Amygdala (tissue), 56 donors: ENCODE data around the gene PHC1.
"Not testable (repeated sequence)": the region's sequence is repeated elsewhere in the genome, so short reads cannot be mapped to it uniquely, and the experiment has no call there.

Experiments
- DNase-seq, 56 donors: peaks; one replicate each; lab custom pipeline; 2025; lab: John Stamatoyannopoulos, UW

Gene PHC1

DNA sequence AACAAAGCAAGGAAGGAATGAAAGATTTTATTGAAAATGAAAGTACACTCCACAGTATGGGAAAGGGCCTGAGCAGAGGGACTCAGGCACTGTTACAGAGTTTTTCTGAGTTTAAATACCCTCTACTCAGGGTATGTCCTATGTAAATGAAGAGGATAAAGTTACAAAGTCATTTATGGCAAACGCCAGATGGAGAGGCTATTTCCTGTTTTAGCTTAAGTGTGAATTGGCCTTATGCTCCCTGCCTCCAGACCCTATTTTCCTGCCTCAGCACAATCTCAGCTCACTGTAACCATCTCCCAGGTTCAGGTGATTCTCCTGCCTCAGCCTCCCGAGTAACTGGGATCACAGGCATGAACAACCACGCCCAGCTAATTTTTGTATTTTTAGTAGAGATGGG lies 6.8 kb upstream of the PHC1 start:
- no peak for DNase-seq

DNA sequence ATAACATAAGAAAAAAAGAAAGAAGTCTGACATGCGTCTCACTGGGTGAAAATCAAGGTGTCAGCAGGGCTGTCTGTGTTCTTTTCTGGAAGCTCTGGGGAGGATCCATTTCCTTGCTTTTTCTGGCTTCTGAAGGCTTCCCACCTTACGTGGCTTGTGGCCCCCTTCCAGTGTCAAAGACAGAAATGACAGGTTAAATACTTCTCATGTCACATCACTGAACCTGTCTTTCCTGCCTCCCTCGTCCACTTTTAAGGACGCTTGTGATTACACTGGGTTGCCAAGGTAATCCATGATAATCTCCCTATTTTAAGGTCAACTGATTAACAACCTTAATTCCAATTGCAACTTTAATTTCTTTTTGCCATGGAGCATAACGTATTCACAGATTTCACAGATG lies 4.6 kb upstream of the PHC1 start:
- no peak for DNase-seq

DNA sequence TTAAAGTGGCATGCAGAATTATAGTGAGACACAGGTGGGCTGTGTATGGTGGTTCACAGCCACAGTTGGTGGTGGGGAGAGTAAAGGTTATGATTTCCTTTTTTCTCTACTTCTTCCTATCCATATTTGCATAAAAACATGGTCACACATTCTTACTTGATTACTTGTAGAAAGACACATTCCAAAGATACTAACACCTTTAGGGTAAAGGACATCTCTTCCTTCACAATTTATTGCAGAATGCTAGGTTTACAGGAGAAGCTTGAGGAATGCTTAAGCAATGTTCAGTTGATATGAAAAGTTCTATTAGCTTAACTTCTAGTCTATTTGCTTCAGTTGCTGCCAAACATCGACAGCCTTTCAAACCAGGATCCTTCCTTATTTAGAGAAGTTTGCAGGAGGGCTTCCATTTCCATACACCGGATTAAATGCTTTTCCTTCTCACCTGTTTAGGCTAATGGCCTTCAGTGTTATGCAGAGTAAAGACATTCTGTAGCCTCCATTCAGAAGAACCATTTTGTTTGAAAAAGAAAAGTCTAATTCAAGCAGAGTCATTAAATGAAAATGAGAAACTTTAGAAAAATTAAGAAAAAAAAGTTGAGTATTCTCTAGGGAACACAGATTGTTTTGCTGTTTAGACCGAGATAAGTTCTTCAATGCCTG lies 2.6 kb upstream of the PHC1 start:
- DNase-seq = no peak

DNA sequence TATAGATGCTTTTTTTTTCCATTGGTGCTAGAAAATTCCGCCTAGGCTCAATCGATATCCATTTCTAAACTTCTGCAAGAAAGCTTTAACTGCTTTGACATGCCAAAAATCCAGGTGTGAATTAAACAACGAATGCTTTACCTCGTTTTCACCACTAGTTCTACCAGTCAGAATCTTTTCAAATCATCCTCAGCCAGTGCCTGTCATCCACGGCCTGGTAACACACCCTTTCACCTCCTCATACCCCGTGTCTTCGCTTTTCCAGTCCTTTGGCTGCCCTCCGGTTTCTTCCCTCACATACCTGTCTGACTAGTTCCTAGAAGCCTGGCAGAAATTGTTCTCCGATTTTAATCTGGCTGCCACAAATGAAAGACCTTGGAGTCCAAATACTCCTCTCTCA lies 1.4 kb upstream of the PHC1 start:
- no peak for DNase-seq

DNA sequence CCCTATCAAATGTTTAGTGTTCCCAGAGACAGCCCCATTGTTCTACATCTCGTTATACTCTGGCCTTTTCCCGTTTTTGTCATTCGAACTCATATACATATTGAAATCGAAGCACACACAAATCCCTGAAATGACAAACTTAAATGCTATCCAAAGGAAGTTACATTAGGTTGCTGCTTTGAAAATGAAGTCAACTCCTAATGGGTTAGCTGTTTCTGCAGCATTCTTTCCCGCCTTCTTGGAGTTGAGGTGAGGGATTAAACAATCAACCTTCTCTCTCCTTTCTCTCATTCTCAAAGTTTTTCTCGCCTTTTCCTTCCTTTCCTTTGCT lies 642 bp upstream of the PHC1 start:
- no peak for DNase-seq

DNA sequence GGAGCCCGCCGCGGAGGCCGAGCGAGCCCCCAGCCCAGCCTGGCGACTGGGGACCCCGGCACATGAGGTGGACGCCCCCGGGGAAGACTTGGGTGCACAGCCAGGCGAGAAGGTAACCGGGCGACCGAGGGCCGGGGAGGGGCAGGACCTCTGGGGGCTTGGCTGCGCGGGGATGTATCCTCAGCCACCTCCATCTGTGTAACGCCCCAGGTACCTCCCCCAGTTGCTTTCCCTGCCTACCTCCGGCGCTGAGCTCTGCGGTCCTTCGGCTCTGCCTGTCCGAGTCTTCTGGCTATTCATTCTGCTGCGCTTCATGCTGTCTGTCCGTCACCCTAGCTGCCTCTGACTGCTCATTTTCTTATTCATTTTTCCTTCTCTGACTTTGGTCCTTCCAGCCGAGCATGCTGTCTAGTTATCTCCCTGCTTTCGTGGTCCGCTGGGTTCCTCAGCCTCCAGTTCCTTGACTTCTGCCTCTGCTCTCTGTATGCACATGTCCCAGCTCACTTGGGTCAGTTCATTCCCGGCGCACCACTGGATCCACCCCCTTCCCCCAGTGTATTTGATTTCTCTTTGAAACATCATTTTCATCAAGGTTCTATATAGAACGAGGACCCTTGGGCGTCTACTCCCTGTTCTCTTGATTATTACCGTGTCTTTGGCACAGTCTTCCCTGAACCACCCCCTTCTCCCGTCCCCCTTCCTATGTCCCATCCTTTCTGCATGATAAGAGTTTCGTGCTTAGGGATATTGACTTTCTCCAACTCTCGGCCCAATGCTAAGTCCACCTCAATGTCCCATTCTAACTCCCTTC lies 612 bp downstream of the PHC1 start:
- DNase-seq = peak in 40 of 56 donors; percentile 3 to 63 (median 22)

DNA sequence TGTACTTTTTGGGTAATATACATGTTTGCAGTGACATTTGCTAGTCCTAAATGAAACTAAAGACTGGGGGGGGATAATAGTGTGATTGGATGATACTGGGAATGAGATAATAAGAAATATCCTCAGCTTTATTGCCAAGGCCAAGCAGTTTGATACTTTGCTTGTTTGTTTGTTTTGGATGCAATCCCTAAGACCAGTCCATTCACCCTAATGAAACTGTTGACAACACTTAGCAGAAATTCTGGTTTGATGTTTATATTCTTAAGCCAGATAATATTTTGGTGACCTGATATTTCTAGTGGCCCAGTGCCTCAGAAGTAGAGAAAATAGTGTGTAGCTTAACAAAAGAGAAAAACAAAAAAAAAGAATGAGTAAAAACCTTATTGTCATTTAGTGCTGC lies 1.8 kb downstream of the PHC1 start:
- DNase-seq = no peak

DNA sequence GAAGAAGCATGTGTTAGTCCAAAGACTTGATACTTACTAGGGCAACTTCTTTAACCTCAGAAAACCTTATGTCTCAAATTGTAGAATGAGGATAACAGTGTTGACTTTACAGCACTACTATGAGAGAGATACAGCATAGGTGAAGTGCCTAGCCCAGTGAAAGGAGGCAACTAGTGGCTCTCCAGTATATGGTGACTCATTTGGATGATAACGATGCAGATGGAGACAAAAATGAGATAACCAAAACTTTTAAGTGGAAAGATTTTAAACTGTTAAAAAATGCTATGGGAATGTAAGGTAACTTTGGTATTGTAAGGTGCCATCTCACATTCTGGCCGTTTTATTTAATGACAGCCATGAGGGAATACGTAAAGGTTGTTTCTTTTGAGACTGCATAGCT lies 2.7 kb downstream of the PHC1 start:
- DNase-seq = no peak

DNA sequence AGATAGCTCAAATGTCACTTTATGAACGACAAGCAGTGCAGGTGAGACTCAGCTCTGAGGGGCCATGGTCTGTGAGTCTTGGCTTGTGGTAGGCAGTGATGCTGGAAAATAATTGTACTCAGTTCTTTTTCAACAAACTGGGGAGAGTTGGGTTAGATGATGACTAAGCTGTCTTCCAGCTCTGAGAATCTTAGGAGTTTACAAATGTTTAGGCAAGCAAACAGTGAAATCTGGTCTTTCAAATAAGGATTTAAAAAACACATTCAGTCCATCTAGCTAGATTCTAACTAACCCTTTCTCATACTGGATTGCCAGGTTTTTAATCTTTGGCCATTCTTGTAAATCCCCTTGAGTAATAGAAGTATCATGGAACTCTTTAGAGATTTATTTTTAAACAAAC lies 3.4 kb downstream of the PHC1 start:
- no peak for DNase-seq

DNA sequence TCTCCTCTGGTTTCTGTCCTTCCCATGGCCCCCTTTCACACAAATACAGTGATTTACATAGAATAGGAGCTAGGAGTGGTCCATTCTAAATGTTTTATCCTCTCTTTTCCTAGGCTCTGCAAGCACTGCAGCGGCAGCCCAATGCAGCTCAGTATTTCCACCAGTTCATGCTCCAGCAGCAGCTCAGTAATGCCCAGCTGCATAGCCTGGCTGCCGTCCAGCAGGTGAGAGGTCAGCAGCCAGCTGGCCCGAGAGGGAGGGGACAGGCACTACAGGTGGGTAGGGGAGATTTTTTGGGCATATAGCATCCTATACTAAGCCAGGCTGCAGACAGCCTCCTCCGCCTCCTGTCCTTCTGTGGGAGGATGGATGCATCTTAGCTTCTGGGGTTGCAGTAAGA lies 5.3 kb downstream of the PHC1 start:
- not testable (repeated sequence) for DNase-seq

DNA sequence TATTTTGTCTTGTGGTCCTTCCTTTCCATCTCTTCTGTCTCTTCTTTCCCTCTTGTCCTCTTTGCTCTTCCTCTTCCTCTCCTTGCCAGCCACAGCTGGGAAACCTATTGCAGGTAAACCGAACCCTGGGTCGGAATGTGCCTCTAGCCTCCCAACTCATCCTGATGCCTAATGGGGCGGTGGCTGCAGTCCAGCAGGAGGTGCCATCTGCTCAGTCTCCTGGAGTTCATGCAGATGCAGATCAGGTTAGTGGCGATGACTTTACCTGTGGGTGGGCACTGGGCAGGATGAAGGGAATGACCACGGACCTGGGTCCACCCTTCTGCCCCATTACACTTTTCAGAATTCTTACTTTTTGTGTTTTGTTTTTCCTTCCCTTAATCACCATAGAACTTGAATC lies 8.2 kb downstream of the PHC1 start:
- no peak for DNase-seq

DNA sequence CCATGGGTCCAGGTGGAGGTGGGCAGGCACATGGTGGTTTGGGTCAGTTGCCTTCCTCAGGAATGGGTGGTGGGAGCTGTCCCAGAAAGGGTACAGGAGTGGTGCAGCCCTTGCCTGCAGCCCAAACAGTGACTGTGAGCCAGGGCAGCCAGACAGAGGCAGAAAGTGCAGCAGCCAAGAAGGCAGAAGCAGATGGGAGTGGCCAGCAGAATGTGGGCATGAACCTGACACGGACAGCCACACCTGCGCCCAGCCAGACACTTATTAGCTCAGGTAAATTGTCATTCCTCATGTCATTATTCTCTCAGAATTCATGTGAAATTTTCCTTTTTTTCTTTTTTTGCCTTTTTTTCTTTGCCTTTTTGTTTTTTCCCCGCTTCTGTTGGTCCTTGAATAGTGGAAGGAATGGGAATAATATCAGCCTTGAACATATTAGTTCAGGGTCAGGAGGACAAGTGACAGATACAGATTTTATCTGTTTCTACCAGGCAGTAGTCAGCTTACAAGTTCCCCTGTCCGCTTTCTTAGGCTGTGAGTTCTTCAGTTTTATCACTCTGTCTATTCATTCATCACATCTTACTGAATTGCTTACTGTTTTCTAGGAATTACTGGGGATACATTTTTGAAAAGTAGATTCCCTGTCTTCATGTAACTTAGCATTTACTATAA lies 16.5 kb downstream of the PHC1 start:
- DNase-seq = not testable (repeated sequence)

DNA sequence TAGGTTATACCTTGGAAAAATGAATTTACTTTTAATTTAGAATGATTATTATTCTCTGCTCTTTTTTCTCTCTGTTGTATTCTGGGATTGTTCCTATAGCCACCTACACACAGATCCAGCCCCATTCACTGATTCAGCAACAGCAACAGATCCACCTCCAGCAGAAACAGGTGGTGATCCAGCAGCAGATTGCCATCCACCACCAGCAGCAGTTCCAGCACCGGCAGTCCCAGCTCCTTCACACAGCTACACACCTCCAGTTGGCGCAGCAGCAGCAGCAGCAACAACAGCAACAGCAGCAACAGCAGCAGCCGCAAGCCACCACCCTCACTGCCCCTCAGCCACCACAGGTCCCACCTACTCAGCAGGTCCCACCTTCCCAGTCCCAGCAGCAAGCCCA lies 18.2 kb downstream of the PHC1 start:
- DNase-seq = peak in 2 of 56 donors; percentile 2 to 5

DNA sequence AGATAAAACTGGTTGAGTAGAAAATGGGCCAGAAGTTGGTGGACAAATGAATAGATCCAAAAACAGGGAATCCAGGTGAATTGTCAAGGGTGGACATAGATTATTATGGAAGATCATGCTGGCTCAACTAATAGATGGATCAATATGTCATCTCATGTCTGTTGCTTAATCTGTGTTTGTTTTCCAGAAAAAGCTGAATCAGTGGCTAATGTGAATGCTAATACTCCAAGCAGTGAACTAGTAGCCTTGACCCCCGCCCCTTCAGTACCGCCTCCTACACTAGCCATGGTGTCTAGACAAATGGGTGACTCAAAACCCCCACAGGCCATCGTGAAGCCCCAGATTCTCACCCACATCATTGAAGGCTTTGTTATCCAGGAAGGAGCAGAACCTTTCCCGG lies 19.8 kb downstream of the PHC1 start:
- DNase-seq = not testable (repeated sequence)

DNA sequence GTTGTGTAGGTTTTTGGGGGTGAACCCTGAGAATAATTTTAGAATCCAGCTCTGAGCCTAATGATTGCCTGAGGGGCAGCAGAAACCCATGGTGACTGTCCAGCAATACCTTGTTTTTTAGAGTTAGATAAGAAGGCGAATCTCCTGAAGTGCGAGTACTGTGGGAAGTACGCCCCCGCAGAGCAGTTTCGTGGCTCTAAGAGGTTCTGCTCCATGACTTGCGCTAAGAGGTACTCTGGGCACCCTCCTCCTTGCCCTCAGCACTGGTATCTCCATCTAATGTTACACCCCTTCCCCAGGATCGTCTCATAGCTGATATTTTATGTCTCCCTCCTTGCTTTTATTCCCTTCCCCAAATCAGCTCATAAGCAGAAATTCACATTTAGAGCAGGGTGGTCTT lies 22.4 kb downstream of the PHC1 start:
- no peak for DNase-seq

DNA sequence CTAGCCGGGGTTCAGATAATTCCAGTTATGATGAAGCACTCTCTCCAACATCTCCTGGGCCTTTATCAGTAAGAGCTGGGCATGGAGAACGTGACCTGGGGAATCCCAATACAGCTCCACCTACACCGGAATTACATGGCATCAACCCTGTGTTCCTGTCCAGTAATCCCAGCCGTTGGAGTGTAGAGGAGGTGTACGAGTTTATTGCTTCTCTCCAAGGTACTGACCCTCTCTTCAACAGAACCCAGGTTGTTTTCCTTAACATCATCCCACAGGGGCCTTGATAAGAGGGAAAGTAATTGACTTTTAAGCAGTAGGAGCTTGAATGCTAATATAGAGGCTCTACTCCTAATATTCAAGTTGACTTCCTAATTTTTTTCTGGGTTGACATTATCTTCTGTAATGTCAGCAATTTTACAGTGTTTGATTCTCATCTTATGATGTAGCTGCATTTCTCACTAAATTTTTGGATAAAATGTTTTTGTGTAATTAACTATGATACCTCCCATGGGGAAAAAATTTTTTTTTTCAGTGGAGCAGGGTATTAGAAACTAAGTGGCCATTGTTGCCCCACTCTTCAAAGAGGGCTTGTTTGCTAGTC lies 23.6 kb downstream of the PHC1 start:
- not testable (repeated sequence) for DNase-seq

DNA sequence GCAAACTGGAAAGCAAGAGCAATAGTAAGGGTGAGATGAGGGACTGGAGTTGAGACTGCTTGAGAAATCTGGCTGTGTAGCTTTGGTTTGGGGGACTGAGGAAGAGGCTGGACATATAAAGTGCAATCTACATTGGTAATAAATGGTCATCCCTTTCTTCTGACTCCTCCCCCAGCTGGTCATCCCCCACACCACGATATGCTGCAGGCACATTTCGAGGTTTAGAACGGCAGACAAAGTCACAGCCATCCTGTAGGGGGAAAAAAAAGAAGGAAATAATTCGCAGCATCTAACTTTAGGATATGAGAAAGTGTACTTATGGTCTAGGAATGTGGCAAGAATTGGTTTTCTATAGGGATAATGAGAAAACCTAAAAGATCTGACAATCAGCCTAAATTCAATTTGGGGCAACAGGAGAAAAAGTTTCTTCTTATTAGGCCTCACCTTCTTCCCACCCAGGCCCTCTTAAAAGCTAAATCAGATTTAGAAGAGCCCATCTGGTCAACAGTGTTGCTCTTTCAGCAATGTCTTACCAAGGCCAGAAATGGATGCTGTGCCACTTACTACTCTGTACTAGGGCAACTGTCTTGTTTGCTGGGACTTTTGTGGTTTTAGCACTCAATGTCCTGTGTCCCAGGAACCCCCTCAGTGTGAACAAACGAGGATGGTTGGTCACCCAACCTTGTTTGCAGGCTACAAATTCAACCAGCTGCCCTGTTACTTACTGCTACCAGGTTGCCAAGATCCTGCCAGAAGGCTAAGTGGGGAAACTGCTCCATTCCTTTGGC lies 27.6 kb downstream of the PHC1 start:
- DNase-seq = no peak

DNA sequence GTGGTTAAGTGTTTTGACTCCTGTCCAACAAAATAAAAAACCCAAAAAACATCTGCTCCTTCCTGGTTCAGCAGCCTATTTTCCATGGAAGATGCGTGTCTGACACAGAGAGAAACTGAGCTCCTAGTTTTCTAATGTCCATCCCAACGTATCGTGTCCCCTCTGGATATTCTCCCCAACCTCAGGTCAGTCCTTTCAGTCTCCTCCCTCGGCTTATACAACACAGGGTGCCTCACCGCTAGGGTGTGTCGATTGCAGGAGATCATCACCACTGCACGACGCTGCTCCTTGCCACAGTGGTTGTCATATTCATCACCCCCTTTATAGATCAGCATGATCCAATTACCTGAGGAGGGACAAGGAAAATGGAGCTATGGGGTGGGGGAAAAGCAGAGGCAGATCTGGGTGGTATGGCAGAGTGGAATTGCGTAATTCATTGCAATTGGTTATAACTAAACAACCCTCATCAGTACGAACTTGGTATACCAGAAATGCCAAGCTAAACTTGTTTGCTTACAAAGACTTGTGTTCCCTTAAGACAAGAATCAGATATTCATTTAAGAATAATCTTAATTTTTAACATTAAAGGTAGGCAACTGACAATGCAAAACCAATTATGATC lies 29.4 kb downstream of the PHC1 start:
- DNase-seq = no peak

DNA sequence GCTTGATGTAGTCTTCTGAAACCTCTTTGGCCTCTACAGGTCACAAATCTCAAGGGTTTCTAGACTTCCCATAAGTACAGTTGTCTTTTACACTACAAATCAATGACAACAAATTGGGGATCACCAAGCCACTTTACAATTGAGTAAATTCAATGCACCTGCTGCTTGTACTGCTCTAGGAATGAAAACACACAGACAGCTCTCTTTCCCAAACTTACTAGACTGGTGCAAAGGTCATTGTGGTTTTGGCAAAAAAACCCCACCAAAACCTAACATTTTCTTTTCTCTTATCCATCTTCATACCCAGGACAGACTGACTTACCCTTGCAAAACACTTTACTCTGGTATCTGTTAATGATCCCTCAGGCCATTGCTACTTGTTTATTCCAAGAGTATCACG lies 32.4 kb downstream of the PHC1 start:
- DNase-seq = no peak

DNA sequence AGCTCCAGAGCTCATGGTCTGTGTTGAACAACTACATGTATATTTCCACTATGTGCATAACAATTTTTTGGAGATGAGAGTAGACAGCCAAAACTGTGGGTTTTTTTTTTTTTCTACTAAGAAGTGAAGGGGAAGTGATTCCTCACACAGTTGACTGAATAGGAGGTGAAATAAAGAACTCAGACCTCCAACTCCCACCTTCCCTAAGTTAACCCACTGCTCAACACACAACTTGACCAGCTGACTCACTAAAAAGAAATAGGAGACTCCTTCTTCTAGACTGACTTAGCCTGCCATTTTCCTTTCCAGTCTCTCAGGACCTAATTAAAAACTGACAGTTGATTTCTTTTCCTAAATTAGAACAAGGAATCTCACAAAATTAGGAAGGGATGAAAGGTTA lies 33.4 kb downstream of the PHC1 start:
- DNase-seq = no peak
